Activated CD8-positive, alpha-beta memory T cell treated with anti-CD3 and anti-CD28 coated beads for 36 hours (primary cell): ENCODE data around the gene TRPV3. TPM values are rescaled to one million over a fixed set of nuclear protein-coding genes. Genes with fewer than 3 reads are reported as not detected.
"Not testable (repeated sequence)": the region's sequence is repeated elsewhere in the genome, so short reads cannot be mapped to it uniquely, and the experiment has no call there.

ENCODE experiments used
- CTCF ChIA-PET: fragments of 350-600 bp; sonication (Branson Sonifier 250); formaldehyde crosslinking; loops from one replicate; lab custom pipeline; 2021; ENCODE audit warnings: antibody characterized with exemption; lab: Charles Lee
- POLR2A ChIA-PET: fragments of 350-600 bp; sonication (Branson Sonifier 250); formaldehyde crosslinking; loops from one replicate; lab custom pipeline; 2021; ENCODE audit warnings: antibody characterized with exemption; lab: Charles Lee
- total RNA-seq, 2 experiments: library from RNA; stranded (reverse); gene quantifications; one replicate each; pipeline ENCODE4 v1.2.3, GENCODE V29; 2021

TRPV3 gene
- total RNA-seq, 2 experiments from 2014 or later: 0.32 to 0.61 TPM

GRCh38 chr17:3576970-3577369 lies 19.4 kb upstream of the TRPV3 start:
- POLR2A ChIA-PET: no interaction called here
- CTCF ChIA-PET: no interaction called here

- POLR2A ChIA-PET: no interaction called here
- CTCF ChIA-PET: no interaction called here
Observed at GRCh38 chr17:3575511-3575910, 17.9 kb upstream of the TRPV3 start.

GRCh38 chr17:3574231-3574630 lies 16.6 kb upstream of the TRPV3 start:
- ChIA-PET POLR2A (no interaction called here), CTCF (no interaction called here)

GRCh38 chr17:3573246-3574100 lies 15.9 kb upstream of the TRPV3 start:
- POLR2A ChIA-PET: no interaction called here
- CTCF ChIA-PET: no interaction called here

GRCh38 chr17:3572231-3572630 lies 14.6 kb upstream of the TRPV3 start:
- ChIA-PET POLR2A (no interaction called here), CTCF (interaction anchor here (0.7 to 1.1 kb wide), 2 partner anchors 21 to 46 kb away, joined by 4 to 5 read pairs; no protein-coding TSS in a partner anchor)

- CTCF ChIA-PET: no interaction called here
- POLR2A ChIA-PET: no interaction called here
Observed at GRCh38 chr17:3571043-3571900, 13.7 kb upstream of the TRPV3 start.

GRCh38 chr17:3569534-3570137 lies 12.0 kb upstream of the TRPV3 start:
- CTCF ChIA-PET: interaction anchor here (0.7 kb wide), 1 partner anchor 11 kb away, joined by 3 read pairs; no protein-coding TSS in a partner anchor
- POLR2A ChIA-PET: no interaction called here

- ChIA-PET CTCF (interaction anchor here (0.7 kb wide), 1 partner anchor 299 kb away, joined by 3 read pairs; no protein-coding TSS in a partner anchor), POLR2A (no interaction called here)
Observed at GRCh38 chr17:3566551-3566950, 8.9 kb upstream of the TRPV3 start.

GRCh38 chr17:3565143-3565542 lies 7.5 kb upstream of the TRPV3 start:
- CTCF ChIA-PET: no interaction called here
- POLR2A ChIA-PET: no interaction called here

GRCh38 chr17:3564241-3564640 lies 6.6 kb upstream of the TRPV3 start:
- CTCF ChIA-PET: not testable (repeated sequence)

GRCh38 chr17:3559270-3559645 lies 1.6 kb upstream of the TRPV3 start:
- ChIA-PET POLR2A (no interaction called here), CTCF (interaction anchor here (0.6 kb wide), 1 partner anchor 11 kb away, joined by 3 read pairs; no protein-coding TSS in a partner anchor)

More at GRCh38 chr17:3564241-3564640, 6.6 kb upstream of the TRPV3 start:
- POLR2A ChIA-PET: not testable (repeated sequence)

GRCh38 chr17:3558603-3559269 lies 1.1 kb upstream of the TRPV3 start:
- ChIA-PET POLR2A (interaction anchor here (0.5 kb wide), 1 partner anchor 963 kb away, joined by 7 read pairs; no protein-coding TSS in a partner anchor), CTCF (interaction anchor here (0.6 kb wide), 1 partner anchor 11 kb away, joined by 3 read pairs; no protein-coding TSS in a partner anchor)

- ChIA-PET POLR2A (no interaction called here), CTCF (interaction anchor here (1.3 to 1.5 kb wide), 2 partner anchors 21 to 46 kb away, joined by 3 to 4 read pairs; no protein-coding TSS in a partner anchor)
Observed at GRCh38 chr17:3556916-3557767, 470 bp downstream of the TRPV3 start.

GRCh38 chr17:3556239-3556915 lies 1.2 kb downstream of the TRPV3 start:
- ChIA-PET CTCF (interaction anchor here (1.3 to 1.5 kb wide), 2 partner anchors 21 to 47 kb away, joined by 3 to 4 read pairs; no protein-coding TSS in a partner anchor), POLR2A (no interaction called here)

- ChIA-PET CTCF (no interaction called here), POLR2A (interaction anchor here (0.6 kb wide), 1 partner anchor 1359 kb away, joined by 7 read pairs; no protein-coding TSS in a partner anchor)
Observed at GRCh38 chr17:3555189-3555796, 2.3 kb downstream of the TRPV3 start.

GRCh38 chr17:3554440-3554839 lies 3.2 kb downstream of the TRPV3 start:
- ChIA-PET POLR2A (no interaction called here), CTCF (no interaction called here)
